ENCODE data around the gene ALDH16A1. TPM values are rescaled to one million over a fixed set of nuclear protein-coding genes. Genes with fewer than 3 reads are reported as not detected.

Gene ALDH16A1
- total RNA-seq, 1 experiment from 2014 or later, result 51.7 TPM

GRCh38 chr19:49421878-49422202 is 31.2 kb upstream of the ALDH16A1 start:
- Histone ChIP-seq H4K20me1 (ENCODE audit: control insufficient read depth, insufficient read depth, insufficient read length) (no peaks in the 10 kb centered on the region), H3K23me2 (ENCODE audit: insufficient read length, low read depth, low read length, poor library complexity, severe bottlenecking) (peaks cover 15% of the 10 kb centered on the region), H4K91ac (ENCODE audit: insufficient read length, low read depth, low read length) (no peak overlapping the region), H3K9me3 (ENCODE audit: control insufficient read depth, low read depth, low read length) (no peaks in the 10 kb centered on the region), H2BK12ac (ENCODE audit: insufficient read length, low read depth, low read length) (no peak overlapping the region), H3K9ac (ENCODE audit: extremely low read depth, insufficient read length, low read length) (no peak overlapping the region), H3T11ph (ENCODE audit: low read length) (no peak overlapping the region), H2BK20ac (ENCODE audit: low read depth, low read length, poor library complexity, severe bottlenecking) (no peak overlapping the region), H2BK5ac (ENCODE audit: insufficient read length, low read length) (no peak overlapping the region), H3K27me3 (ENCODE audit: insufficient read depth, low read length) (peaks cover 32% of the 10 kb centered on the region; the same call in 1 of the 2 replicates), H3K56ac (ENCODE audit: insufficient read length, low read depth, low read length) (no peak overlapping the region), H3K4me2 (ENCODE audit: insufficient read depth, insufficient read length, low read length) (no peak overlapping the region), H2AK5ac (ENCODE audit: insufficient read length, low read length) (no peak overlapping the region), H2AFZ (ENCODE audit: low read length) (no peak overlapping the region), H3K14ac (ENCODE audit: insufficient read depth, low read length) (no peak overlapping the region), H3K4ac (ENCODE audit: low read depth, low read length) (no peak overlapping the region), H3K23ac (ENCODE audit: insufficient read length, low read depth, low read length) (no peak overlapping the region), H3K27ac (ENCODE audit: insufficient read length, low read depth, low read length) (no peak overlapping the region), H4K8ac (replicated peaks; ENCODE audit: insufficient read length, low read depth, low read length) (no peak overlapping the region), H2BK120ac (ENCODE audit: low read depth, low read length, poor library complexity, severe bottlenecking) (no peak overlapping the region), H3K79me1 (ENCODE audit: insufficient read depth, low read depth, low read length, poor library complexity, severe bottlenecking) (no peaks in the 10 kb centered on the region), H3K18ac (ENCODE audit: insufficient read length, low read depth, low read length) (no peak overlapping the region), H3K4me1 (ENCODE audit: insufficient read depth, low read length) (peaks cover 2% of the 10 kb centered on the region), H2BK15ac (ENCODE audit: low read depth, low read length) (no peak overlapping the region), H4K5ac (ENCODE audit: insufficient read length, low read depth, low read length) (no peak overlapping the region), H3K79me2 (ENCODE audit: insufficient read depth, low read length) (no peaks in the 10 kb centered on the region)
- WGBS (ENCODE audit: extremely low coverage, insufficient read length, low lambda C conversion rate), result no CpG with 5 or more reads among the region's 3 CpGs
- no peak overlapping the region for H3K27ac Mint-ChIP-seq
- DNase-seq, result no peak
- H3K4me3 Mint-ChIP-seq, result peak overlapping the region in 1 of 2 experiments; percentile 52; a peak in 3 of 5 replicates
- H3K4me1 Mint-ChIP-seq, result peaks cover 63 to 76% of the 10 kb centered on the region in 2 experiments
- H3K36me3 Mint-ChIP-seq (ENCODE audit: insufficient read depth in 1 of 3, low read depth in 3 of 3), result no peaks in the 10 kb centered on the region; a peak in 2 of 7 replicates
- peaks cover 70% of the 10 kb centered on the region for H3K27me3 Mint-ChIP-seq (ENCODE audit: low read depth)
- peaks cover 0 to 9% of the 10 kb centered on the region in 2 experiments; a peak in 1 of 5 replicates for H3K9me3 Mint-ChIP-seq
- no peak for TF ChIP-seq CTCF (conservative IDR thresholded peaks at IDR 0.05)

Measured in H9 (cell line).